ENCODE data around the gene CDYL. TPM values are rescaled to one million over a fixed set of nuclear protein-coding genes. Genes with fewer than 3 reads are reported as not detected.

The CDYL gene
- polyA plus RNA-seq, 1 of the 3 experiments (the other 2 are of a cell fraction) = 13.3 TPM

DNA sequence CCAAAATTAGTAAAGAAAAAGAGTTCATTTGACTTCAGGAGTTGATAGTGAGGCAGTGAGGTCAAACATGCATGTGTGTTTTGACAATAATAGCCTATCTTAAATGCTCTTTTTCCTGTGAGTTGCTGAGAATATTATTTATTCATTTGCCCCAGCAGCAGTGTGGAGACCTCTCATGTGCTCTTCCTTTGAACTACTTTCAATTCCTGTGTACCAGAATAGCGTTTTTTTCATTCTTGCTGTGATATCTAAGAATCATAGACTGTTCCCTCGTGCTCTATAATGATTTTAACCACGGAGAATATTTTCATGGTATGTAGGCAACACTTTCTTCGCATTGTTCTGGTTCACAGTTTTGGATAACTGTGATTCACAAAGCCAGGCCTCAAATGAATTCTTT lies 5.2 kb downstream of the CDYL start:
- Histone ChIP-seq H3K9me3 (no peaks in the 10 kb centered on the region), H3K27ac (ENCODE audit: low read depth in 2 of 2, low read length in 1 of 2) (no peak overlapping the region), H3K79me2 (ENCODE audit: insufficient read depth) (peaks cover 91% of the 10 kb centered on the region), H3K9me2 (no peaks in the 10 kb centered on the region), H3K4me1 (ENCODE audit: control insufficient read depth in 1 of 2, insufficient read depth in 2 of 2, low read depth in 1 of 2, low read length in 1 of 2) (peaks cover 3 to 4% of the 10 kb centered on the region in 2 experiments; a peak in 3 of 4 replicates), H3K4me2 (no peak overlapping the region), H3K36me3 (replicated peaks in 1 of 2; ENCODE audit: control insufficient read depth in 1 of 2, insufficient read depth in 2 of 2, low read length in 1 of 2) (no peaks in the 10 kb centered on the region), H3F3A (replicated peaks; ENCODE audit: insufficient read depth) (no peaks in the 10 kb centered on the region), H3K27me3 (ENCODE audit: insufficient read depth) (no peaks in the 10 kb centered on the region), H2AFZ (ENCODE audit: low read depth) (no peak overlapping the region), H3K9ac (no peak overlapping the region), H4K20me1 (ENCODE audit: insufficient read depth) (peaks cover 38% of the 10 kb centered on the region), H3K4me3 (ENCODE audit: low read depth in 2 of 2, low read length in 1 of 2) (no peak overlapping the region)
- ChIA-PET CTCF (interaction anchor here (2.2 kb wide), 1 partner anchor 9 kb away, joined by 6 read pairs; no protein-coding TSS in a partner anchor), POLR2A (no interaction called here)
- 94% methylated on average over 4 of the region's 4 CpGs for WGBS (ENCODE audit: low lambda C conversion rate)
- TF ChIP-seq, protein P1, sequence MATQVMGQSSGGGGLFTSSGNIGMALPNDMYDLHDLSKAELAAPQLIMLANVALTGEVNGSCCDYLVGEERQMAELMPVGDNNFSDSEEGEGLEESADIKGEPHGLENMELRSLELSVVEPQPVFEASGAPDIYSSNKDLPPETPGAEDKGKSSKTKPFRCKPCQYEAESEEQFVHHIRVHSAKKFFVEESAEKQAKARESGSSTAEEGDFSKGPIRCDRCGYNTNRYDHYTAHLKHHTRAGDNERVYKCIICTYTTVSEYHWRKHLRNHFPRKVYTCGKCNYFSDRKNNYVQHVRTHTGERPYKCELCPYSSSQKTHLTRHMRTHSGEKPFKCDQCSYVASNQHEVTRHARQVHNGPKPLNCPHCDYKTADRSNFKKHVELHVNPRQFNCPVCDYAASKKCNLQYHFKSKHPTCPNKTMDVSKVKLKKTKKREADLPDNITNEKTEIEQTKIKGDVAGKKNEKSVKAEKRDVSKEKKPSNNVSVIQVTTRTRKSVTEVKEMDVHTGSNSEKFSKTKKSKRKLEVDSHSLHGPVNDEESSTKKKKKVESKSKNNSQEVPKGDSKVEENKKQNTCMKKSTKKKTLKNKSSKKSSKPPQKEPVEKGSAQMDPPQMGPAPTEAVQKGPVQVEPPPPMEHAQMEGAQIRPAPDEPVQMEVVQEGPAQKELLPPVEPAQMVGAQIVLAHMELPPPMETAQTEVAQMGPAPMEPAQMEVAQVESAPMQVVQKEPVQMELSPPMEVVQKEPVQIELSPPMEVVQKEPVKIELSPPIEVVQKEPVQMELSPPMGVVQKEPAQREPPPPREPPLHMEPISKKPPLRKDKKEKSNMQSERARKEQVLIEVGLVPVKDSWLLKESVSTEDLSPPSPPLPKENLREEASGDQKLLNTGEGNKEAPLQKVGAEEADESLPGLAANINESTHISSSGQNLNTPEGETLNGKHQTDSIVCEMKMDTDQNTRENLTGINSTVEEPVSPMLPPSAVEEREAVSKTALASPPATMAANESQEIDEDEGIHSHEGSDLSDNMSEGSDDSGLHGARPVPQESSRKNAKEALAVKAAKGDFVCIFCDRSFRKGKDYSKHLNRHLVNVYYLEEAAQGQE (IDR thresholded peaks at IDR 0.05; ENCODE audit: low read depth, low read length) = no peak
- TF ChIP-seq JUND (IDR thresholded peaks at IDR 0.05) (no peak), TEAD4 (IDR thresholded peaks at IDR 0.05; ENCODE audit: borderline replicate concordance, insufficient read depth) (no peak)
- TF ChIP-seq, protein P2, sequence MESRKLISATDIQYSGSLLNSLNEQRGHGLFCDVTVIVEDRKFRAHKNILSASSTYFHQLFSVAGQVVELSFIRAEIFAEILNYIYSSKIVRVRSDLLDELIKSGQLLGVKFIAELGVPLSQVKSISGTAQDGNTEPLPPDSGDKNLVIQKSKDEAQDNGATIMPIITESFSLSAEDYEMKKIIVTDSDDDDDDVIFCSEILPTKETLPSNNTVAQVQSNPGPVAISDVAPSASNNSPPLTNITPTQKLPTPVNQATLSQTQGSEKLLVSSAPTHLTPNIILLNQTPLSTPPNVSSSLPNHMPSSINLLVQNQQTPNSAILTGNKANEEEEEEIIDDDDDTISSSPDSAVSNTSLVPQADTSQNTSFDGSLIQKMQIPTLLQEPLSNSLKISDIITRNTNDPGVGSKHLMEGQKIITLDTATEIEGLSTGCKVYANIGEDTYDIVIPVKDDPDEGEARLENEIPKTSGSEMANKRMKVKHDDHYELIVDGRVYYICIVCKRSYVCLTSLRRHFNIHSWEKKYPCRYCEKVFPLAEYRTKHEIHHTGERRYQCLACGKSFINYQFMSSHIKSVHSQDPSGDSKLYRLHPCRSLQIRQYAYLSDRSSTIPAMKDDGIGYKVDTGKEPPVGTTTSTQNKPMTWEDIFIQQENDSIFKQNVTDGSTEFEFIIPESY (IDR thresholded peaks at IDR 0.05; ENCODE audit: borderline replicate concordance, low read depth) = no peak
- TF ChIP-seq, protein P3, sequence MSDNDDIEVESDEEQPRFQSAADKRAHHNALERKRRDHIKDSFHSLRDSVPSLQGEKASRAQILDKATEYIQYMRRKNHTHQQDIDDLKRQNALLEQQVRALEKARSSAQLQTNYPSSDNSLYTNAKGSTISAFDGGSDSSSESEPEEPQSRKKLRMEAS (IDR thresholded peaks at IDR 0.05; ENCODE audit: low read depth) = no peak
- no peak for DNase-seq

DNA sequence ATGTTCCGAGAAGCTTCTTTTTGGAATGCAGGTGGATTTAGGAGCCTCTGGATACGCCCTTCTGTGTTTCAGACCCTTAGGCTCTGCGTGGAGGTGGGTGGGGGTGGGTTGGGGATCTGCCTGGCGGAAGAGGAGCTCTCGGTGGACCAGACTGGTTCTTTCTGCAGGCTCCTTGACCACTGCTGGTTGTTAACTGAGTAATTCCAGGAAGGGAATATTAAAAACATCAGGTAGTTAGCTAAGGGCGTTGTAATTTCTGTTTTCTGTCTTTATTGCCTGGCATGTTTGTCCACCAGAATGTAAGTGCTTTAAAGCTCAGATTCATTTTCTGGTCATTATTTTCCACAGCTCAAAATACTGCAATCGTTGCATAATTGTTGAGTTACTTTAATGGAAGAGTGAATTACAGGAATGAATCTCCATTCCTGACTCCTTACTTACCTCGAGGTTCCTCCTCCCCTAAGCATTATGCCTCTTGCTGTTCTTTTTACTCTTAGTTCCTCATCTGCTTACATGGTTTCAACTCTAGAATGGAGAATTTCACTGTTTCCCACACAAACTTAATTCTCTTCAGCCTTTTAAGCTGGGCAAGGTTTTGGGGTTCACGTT lies 5.9 kb downstream of the CDYL start:
- POLR2A ChIA-PET = no interaction called here
- TF ChIP-seq RCOR1 (IDR thresholded peaks at IDR 0.05; ENCODE audit: low read length) (no peak), FOXJ3 (CRISPR knock-in tag; IDR thresholded peaks at IDR 0.05) (no peak), RFX5 (IDR thresholded peaks at IDR 0.05; ENCODE audit: low read length) (no peak), SMC3 (IDR thresholded peaks at IDR 0.05; ENCODE audit: low read depth, low read length) (no peak), EZH2phosphoT487 (IDR thresholded peaks at IDR 0.05; ENCODE audit: borderline replicate concordance, low read depth) (no peak), ELF1 (IDR thresholded peaks at IDR 0.05) (no peak), TCF12 (IDR thresholded peaks at IDR 0.05) (no peak), RAD21 (IDR thresholded peaks at IDR 0.05; ENCODE audit: low read length) (no peak), SIN3A (IDR thresholded peaks at IDR 0.05; ENCODE audit: borderline replicate concordance, low read depth, low read length) (no peak)
- TF ChIP-seq, protein P4, sequence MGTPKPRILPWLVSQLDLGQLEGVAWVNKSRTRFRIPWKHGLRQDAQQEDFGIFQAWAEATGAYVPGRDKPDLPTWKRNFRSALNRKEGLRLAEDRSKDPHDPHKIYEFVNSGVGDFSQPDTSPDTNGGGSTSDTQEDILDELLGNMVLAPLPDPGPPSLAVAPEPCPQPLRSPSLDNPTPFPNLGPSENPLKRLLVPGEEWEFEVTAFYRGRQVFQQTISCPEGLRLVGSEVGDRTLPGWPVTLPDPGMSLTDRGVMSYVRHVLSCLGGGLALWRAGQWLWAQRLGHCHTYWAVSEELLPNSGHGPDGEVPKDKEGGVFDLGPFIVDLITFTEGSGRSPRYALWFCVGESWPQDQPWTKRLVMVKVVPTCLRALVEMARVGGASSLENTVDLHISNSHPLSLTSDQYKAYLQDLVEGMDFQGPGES (IDR thresholded peaks at IDR 0.05; ENCODE audit: low read depth, low read length) = no peak
- TF ChIP-seq, protein P1 (IDR thresholded peaks at IDR 0.05; ENCODE audit: low read depth, low read length) = no peak

More for the DNA sequence above, 5.9 kb downstream of the CDYL start:
- Histone ChIP-seq H3K4me3 (ENCODE audit: low read depth in 2 of 2, low read length in 1 of 2) (no peak overlapping the region), H3K4me1 (ENCODE audit: control insufficient read depth in 1 of 2, insufficient read depth in 2 of 2, low read depth in 1 of 2, low read length in 1 of 2) (peaks cover 3 to 4% of the 10 kb centered on the region in 2 experiments; a peak in 3 of 4 replicates), H3K27me3 (ENCODE audit: insufficient read depth) (no peaks in the 10 kb centered on the region), H3K9me3 (no peaks in the 10 kb centered on the region), H2AFZ (ENCODE audit: low read depth) (no peak overlapping the region), H3F3A (replicated peaks; ENCODE audit: insufficient read depth) (no peaks in the 10 kb centered on the region), H3K27ac (ENCODE audit: low read depth in 2 of 2, low read length in 1 of 2) (no peak overlapping the region), H4K20me1 (ENCODE audit: insufficient read depth) (peaks cover 44% of the 10 kb centered on the region), H3K36me3 (replicated peaks in 1 of 2; ENCODE audit: control insufficient read depth in 1 of 2, insufficient read depth in 2 of 2, low read length in 1 of 2) (no peaks in the 10 kb centered on the region), H3K9me2 (no peaks in the 10 kb centered on the region), H3K4me2 (no peak overlapping the region), H3K79me2 (ENCODE audit: insufficient read depth) (peaks cover 97% of the 10 kb centered on the region), H3K9ac (no peak overlapping the region)
- DNase-seq = no peak
- 82% methylated on average over 9 of the region's 9 CpGs for WGBS (ENCODE audit: low lambda C conversion rate)
- CTCF ChIA-PET = interaction anchor here (2.2 kb wide), 1 partner anchor 9 kb away, joined by 6 read pairs; no protein-coding TSS in a partner anchor
